Medulla oblongata (tissue), 1 donor: ENCODE results near the gene AGBL1.
A peak's percentile ranks its signal among the peaks of the same experiment; 100 is the strongest.

ENCODE experiments used
- DNase-seq: peaks from one replicate; pipeline ENCODE4 v3.0.0-alpha.2; 2015; ENCODE audit errors: extremely low spot score

AGBL1 gene

DNA sequence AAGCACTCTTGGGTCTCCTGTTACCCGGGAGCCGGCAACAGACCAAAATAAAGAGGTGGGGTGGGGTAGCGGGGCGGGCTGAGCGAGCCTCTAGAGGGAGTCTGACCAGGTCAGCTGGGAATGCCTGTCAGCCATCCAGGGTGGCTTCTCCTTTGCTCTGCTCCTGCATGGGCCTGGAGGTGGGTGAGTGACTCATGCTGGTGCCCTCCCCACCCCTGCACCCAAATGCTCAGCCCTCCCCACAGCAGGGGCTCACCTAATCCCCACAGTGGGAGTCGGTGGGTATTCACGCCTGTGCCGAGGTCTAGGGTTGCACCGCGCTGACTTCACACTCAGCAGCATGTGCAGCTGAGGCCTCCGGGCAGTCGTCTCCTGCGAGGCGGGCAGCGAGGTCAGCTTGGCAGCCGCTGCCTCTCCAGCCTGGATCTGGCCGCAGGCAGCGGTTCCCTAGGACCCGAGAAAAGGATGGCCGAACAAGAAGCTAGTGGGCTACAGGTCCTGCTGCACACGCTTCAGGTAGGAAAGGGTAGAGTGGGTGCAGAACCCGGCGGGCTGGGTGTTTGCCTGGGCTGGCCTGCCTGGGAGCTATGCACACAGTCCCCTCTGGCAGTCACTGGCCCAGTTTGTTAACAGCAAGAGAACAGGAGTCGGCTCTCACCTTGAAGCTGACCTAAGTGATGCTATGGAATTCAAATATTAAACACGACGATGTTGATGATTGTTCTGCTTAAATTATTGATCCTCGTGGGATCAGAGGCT is at the start of gene AGBL1:
Gene AGBL1 (plus strand): TSS at position 364 of the 759 bp plus-strand sequence.
- no peak for DNase-seq

DNA sequence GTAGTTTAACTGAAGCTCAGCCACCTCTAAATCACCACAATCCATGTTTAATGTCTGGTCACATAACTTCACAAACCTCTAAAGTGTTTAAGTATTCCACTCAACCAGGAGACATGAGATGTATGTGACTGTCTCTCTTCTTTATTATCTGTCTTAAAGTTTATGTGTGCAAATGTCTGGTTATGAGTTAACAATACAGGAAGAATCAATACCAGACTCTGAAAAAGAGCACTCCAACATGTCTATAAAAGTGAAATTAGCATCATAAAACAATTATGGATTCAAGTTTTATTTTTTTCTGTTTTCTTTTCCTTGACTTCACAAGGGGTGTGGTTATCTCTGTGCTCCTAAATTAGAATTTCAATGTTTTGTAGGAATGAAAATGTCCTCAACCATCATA is 44.8 kb upstream of the AGBL1 start:
- no peak for DNase-seq

DNA sequence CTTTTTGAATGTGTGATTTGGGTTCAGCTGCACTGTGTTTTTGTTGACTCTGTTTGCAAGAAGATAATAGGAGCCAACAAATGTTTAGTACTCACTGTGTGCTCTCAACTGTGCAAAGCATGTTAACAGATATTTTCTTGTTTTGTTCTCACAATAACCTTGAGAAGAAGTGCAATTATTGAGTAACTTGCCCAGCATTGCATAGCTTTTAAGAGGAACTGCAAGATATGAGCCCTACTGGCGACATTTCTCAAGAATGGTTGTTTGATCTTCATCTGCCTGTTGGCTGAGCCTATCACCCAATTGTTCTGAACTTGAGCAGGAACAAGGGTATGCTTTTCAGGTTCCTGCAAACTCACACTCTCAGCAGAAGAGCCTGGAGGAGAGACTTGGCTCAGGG is 43.4 kb upstream of the AGBL1 start:
- DNase-seq: no peak

DNA sequence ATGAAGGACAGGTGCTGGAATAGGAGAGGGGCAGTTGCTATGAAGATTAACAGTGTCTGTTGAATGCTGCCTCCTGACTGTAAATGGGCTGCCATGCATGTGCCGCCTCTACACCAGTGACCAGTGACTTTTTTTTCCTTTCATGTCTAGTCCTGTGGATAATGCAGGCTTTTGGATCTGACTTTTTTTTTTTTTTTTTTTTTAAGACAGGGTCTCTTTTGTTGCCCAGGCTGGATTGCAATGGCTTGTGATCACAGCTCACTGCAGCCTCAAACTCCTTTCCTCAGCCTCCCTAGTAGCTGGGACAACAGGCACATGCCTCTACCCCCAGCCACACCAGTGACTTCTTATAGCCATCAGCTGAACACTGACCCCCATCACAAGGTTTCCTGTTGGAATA is 41.2 kb upstream of the AGBL1 start:
- no peak for DNase-seq

DNA sequence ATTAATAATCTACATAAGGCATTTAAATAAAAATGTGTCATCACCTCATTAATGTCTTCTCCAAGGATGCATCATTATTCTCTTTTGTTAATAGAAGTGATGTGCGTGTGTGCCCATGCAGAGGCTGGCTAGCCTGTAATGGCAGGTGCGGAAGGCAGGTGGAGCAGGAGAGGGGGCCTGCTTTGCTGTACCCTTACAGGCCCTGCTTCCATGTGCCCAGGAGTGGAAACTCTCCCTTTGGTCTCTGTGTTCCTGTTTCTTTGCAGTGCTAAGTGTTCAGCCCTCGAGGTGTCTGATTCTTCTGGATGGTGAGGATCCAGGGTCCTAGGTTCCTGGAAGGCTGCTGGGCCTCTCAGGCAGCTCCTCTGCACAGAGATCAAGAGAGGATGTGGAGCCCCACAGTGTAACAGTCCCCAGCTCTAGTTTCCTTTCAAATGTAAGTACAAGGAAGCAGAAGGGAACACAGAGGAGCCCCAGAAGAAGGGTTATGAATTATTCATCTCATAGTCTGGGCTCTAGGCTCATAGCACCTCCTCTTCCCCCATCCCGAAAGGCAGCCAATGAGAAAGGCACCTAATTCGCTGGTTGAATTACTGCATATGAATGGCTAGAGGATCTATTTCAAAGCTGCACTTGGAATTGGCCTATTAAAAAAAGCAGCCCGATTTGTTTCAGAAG is 39.2 kb upstream of the AGBL1 start:
- DNase-seq: peak; percentile 55

DNA sequence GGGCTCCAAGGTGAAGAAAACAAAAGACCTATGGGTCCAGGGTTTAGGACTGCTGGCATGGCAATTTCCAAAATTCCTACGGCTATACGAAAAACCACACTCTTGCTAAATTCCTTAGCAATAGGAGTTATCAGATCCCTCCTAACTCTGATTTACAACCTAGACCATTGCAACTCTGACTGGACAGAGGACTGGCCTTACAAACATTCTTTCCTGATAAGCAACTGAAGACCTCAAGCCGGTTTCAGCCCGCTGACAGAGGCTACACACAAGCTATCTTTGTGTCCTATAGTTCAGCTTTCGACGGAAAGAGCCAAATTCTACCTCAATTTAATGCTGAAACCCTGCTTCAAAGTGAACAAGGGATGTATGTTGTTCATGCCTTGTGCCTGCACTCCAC is 38.3 kb upstream of the AGBL1 start:
- DNase-seq: no peak

DNA sequence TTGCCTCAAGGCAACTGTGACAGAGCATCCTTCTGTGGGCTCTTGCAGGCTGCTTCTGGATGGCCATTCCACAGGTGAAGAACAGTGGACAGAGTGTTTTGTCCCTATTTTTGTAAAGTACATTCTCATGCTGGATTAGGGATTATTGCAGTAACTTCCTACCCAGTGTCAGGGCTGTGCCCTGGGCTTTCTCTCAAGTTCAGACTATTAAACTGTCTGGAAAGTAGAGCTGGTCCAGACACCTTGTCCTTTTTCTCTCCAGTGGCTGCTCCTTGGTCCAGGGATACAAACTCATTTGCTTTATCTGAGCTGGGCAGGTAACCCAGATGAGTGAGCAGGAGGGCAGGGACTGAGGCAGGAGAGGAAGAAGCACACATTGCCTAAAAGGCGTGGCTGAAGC is 37.4 kb upstream of the AGBL1 start:
- no peak for DNase-seq

DNA sequence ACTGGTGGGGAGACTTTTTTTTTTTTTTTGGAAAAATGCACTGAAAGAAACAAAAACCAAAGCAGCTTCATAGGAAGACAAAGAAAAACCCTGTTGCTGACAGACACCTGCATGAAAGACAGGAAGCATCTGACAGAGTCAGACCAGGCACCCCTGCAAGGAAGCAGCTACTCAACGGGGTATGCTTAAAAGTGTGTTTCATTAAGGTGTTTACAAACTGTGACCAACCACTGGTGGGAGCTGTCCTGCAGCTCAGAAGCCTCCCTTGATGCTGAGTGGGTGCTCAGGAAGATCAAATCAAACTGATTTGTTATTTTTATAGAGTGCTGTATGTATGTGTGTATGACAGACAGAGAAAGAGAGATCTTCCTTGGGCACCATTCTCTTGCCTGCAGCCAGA is 34.7 kb upstream of the AGBL1 start:
- no peak for DNase-seq

DNA sequence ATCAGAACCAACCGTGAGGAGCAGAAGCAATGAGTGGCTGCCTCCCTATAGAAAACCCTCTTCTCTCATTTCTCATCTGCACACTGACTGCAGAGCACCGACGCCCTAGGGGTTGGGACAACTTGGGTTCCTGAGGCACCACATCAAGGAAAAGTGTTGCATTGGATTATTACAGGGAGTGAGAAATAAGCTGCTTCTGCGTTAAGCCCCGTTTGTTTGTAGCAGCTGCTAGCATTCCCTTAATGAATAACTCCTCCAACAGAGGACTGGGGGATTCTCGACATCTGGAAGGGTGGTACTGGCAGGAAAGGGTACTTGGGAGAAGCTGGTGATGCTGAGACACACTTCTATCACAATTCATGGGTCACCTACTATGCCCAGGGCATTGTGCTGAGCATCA is 25.3 kb upstream of the AGBL1 start:
- no peak for DNase-seq

DNA sequence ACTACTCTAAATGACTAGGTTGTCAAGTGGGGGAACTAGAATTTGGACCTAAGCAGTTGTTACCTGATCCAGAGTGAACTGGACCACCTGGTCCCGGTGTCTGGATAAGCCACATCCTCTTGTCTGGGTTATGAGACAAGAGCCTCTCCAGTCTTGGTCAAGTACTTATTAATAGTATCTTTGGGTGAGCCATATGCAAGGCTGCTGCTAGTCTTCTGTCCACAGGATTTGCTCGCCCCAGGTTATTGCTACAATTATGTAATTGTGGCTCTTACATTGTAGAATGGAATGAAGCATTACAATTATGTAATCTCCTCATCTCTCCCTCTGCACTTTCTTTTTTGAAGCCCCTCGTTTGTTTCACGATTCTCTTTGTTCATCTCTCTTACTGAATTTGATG is 24.0 kb upstream of the AGBL1 start:
- DNase-seq: no peak

DNA sequence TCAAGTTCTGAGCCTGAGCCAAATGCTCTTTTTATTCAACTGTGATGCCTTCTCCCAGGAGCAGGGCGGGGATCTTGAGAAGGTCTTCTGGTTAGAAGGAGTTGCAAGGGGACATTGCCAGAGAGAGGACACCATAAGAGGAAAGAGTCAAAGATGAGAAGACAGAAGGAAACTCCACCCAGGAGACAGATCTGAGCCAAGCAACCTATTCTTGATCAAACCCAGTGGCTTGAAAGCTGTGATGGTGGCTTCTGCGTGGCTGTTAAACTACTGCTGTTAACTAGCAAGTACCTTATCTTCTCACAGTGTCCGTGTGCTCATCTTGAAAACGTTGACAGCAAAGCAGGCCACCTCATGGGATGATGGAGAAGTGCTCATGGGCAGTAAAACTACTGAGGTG is 19.8 kb upstream of the AGBL1 start:
- DNase-seq: no peak

DNA sequence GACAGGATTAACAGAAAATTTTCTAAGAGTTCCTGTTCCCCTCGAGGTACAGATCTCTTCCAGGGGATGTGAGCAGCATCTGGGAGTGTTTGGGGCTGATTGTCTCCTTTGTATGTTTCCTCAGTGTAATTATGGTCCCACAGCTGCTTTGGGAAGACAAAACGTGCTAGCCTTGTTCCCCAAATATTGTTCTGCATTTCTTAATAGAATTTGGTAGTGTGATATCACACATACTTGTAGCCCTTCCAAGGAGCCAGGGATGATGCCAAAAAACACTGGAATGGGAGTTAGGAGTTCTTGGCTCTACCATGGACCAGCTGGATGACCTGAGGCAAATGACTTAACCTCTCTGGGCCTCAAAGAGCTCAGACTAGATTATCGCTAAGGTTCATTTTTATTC is 19.0 kb upstream of the AGBL1 start:
- no peak for DNase-seq

DNA sequence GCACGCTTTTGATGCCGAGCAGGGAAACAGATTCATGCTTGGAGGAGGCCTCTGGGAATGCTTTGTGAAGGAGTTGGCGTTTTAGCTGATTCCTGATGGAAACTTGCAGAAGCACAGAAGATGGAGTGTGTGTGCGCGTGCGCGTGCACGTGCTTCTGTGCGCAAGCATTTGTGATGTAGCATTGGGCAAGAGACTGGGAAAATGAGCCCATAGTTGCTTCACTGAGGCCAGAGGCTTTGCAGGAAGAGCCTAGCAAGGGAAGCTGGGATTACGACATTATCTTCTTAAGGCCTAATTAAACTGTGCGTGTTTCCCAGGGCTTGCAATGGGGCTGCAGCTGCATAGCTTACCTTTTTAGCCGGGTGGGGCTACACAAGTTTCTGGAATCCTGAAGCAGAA is 18.1 kb upstream of the AGBL1 start:
- DNase-seq: no peak

DNA sequence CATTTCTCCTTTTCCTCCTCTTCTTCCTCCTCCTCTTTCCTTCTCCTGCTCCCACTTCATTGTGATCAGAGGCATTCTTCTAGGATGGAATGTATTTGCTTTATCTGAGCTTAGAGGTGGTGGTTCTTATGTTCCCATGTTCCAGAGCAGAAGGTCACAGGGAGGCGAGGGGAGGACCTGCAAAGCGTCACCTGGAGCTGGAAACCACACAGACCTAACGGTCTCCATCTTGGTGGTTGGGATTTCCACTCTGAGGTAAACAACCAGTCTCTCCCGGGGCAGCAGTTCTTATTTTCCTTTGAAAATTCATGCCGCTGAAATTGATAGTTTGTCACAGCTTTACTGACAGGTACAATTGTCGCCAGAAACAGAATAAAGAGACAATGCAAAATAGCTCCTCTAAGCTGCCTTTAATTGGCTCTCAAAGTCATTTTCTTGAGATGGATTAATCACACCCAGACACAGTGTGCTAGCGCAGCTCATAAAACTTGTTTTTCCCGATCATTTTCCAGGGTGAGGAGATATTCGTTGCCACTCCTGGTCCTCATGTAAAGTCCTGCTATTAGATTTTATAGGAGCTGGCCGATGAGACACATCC is 16.9 kb upstream of the AGBL1 start:
- no peak for DNase-seq

DNA sequence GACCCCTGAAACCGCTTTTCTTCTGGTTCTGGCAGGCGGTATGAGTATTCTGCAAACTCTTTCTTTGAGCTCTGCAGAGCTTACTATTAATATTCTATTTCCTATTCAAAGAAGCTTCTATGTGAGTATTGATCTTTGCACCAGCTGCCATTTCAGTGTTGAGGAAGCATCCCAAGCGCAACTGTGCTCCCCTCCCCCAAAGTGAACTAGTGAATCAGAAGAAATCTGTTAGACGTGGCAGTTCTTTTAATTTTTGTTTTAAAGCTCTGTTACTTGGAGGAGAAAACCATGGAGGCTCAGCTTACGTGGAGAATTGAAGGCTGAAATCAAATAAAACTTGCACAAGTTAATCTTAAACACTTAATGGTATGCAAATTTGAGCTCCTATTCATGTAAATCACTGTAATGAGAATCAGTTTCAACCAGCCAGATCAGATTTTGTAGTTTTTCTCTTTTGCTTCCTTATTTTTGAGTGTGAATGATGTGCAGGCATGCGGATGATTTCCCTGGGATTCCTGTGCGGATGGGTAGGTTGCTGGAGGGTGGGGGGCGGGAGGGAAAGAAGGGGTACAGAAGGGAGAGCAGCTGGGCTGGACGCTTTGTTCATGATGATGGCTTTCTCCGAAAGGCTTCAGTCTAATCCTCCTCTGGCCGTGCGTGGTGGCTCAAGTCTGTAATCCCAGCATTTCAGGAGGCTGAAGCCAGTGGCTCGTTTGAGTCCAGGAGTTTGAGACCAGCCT is 16.1 kb upstream of the AGBL1 start:
- DNase-seq: no peak

DNA sequence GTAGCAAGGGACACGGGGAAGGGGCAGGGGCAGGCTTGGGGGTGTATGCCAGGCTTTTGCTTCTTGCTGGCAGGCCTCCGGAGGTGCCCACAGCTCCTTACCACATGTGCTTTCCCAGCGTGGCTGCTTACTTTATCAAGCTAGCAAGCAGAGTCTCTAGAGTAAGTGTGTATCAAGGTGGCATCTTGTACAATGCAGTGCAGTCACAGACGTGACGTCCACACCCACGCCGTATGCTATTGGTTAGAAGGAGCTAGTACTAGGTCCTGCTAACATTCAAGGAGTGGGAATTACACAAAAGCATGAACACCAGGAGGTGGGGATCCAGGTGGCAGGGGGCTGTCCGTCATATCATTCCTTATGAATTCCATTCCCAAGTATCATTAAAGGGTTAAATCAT is 15.3 kb upstream of the AGBL1 start:
- DNase-seq: no peak

DNA sequence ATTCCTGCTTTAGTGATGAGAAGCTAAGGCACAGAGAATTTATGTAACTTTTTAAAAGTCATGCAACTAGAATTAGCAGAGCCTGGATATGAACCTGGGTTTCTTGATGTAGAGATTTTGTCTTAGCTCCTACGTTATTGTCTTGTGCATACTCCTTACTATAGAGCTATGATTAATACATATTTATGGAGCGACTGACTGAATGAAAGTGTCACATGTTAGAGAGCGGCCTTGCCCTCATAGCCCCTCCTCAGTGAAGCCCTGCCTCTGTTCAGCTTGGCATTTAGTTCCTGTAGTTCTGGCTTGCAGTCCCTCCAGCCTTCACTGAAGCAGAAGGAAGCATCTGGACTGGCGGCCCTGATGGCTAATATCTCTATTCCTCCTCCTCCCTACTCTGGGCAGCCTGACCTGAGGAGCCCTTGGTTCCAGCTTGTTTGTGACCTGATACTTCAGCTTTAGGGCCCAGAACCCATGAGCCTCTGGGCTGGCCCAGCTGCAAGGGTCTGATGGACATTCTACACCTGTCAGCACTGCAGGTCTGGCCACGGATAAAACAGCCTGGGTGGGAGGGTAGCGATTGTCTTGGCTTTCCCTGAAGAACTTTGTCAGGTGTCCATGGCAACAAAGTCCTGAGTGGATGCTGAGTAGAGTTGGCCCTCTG is 13.4 kb upstream of the AGBL1 start:
- no peak for DNase-seq

DNA sequence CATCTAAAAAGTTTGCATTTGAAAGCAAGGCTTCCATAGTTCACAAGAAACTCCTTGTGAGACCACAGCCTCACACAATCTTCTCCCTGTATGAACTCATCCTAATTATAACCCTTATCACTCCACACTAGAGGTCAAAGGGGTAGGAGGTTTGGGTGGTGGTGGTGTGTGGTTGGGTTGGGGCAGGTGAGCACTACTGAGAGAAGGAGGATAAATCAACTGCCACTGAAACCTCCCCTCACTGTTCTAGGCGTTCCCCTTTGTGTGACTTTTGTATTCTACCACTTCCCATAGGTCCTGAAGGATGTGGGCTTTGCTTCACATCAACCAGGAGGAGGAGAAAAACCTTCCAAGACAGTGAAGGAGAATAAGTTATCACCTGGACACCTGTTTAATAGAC is 6.4 kb upstream of the AGBL1 start:
- no peak for DNase-seq

DNA sequence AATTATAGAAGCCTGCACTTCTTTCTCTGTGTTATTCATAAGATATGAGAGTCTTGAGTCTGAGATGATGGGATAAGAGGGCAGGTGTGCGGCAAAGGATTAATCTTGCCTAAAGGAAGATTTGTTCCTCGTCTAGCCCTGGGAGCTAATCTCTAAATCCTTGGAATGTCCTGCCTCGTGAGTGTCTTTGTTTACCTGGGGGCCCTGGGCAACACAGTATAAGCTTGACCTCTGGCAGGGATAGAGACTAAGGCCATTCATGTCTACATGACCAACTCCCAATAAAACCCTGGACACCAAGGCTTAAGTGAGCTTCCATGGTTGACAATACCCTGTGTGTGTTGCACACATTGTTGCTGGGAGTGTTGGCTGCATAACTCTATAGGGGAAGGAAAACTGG is 3.2 kb upstream of the AGBL1 start:
- DNase-seq: no peak

DNA sequence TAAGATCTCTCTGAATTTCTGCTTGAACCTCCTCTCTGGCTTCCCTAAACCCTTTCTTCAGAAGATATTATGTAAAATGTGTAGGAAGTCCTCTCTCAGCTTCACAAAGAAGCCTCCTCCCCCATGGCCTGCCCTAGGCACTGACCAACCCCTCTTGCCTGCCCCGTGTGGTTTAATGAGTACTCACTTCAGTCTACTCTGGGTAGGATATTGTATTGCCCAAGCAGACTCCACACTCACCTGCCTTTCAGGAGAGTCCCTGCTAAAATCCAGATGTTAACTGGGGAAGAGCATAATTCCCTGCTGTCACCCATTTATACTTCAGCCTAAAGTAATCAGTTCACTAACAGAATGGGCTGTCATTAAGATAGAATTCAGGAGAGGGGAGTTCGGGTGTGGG is 2.6 kb upstream of the AGBL1 start:
- DNase-seq: no peak

DNA sequence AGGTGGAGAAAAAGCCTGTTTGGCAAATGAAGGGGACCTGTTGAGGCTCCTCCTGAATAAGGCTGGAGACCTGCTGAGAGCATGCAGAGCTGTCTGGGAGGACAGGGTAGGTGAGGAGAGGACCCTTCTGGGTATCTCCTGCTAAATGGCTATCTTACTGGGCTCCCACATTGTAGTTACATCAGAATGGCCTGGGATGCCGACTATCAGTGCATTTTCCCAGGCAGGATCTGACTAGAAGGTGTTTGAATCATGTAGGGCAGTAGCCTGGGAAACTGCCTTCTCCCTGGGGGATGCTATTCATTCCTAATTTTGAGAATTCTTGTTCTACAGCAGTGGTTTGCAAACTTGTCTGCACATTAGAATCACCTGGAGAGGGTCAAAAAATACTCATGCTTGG is 631 bp downstream of the AGBL1 start:
- DNase-seq: no peak
